Jurkat, Clone E6-1 (cell line): Measurements from ENCODE around the gene RAI1.

Experiments
- DNase-seq: peaks from one replicate; pipeline ENCODE4 v3.0.0-alpha.2; 2011; ENCODE audit warnings: low read depth, low spot score
- H3K4me3 ChIP-seq: 2 replicates; pipeline ENCODE4 v1.5.1; 2011; ENCODE audit warnings: mild to moderate bottlenecking, low read length, control low read depth, moderate library complexity

Gene RAI1

DNA sequence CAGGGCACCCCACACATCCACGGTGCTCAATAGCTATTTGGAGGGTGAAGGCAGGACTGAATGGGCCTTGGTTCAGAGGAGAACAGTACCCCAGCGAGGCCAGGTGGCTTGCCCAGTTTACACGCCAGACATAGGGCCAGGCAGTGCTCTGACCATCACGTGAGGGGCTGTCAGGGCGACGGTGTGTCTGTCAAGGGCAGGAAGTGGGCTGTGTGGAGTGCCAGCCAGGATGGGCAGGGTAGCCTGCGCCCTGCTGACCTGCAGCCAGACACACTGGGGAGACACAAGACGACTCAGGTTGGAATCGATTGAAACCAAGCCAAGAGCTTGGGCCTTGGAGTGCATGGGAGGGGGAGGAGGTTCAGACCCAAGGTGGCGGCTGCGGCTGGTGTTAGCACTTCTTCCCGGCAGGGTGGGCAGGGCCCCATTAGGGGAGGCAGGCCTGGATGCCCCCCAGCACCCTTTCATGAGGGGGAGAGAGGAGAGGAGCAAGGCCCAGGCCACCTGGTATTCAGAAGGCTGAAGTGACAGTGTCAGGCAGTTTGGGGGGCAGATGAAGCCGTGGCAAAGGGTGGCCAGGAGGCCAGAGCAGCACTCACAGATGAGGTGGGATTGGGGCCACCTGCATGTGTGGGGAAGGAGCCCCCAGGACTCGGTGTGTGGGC, 87.3 kb downstream of the RAI1 start:
- DNase-seq = no peak
- H3K4me3 ChIP-seq = no peak overlapping the region

DNA sequence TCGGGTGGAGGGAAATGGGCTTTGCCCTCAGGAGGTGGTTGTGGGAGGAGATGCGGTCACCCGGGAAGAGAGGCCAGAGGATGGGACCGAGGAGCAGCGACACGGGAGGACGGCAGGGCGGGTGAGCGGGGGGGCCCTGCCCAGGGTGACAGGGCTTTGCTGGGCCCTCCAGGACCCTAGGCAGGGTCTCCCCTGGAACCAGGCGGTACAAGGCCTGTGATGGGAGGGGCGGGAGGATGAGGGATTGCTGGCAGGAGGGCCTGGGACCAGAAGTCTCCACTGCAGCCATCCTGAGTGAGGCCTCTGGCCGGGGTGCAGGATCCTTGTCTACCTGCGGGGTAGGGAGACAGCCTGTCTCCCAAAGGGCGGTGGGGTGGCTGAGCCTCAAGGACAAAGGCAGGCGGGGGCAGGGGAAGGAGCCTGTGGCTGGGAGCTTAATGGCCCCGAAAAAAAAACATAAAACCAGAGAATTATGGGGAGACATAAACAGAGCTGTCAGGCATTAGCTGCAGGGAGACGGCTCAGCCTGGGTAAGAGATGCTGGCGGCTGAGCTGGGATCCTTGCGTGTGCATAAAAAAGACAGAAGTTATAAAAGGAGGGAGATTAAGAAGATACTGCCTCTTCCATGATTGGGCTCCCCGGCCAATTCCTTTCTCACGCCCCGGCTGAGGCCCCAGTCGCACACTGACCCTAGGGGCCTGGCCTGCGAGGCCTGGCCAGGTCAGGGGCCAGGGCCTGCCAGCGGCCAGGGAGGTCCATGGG, 88.8 kb downstream of the RAI1 start:
- DNase-seq = no peak
- no peak overlapping the region for H3K4me3 ChIP-seq

GRCh38 chr17:17770632-17771044, 89.4 kb downstream of the RAI1 start:
- no peak overlapping the region for H3K4me3 ChIP-seq
- no peak for DNase-seq

GRCh38 chr17:17771498-17772201, 90.4 kb downstream of the RAI1 start:
- no peak for DNase-seq
- H3K4me3 ChIP-seq = no peak overlapping the region

DNA sequence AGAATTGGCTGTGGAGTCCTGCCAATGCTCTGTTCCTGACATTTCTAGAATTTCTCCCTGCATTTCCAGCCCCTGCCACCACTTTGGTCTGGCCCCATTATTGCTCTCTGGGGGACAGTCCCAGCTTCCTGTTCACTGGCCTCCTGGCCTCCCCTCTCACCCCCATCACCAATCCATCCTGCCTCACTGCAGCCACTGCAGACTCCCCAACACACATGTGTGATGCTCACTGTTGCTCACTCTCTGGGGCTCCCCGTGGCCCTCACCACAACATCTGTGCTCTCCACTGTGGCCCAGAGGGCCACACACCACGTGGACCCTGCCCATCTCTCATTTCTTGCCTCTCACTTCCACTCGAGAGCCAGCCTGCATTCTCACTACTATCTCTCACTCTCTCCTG, 91.0 kb downstream of the RAI1 start:
- no peak for DNase-seq
- no peak overlapping the region for H3K4me3 ChIP-seq

DNA sequence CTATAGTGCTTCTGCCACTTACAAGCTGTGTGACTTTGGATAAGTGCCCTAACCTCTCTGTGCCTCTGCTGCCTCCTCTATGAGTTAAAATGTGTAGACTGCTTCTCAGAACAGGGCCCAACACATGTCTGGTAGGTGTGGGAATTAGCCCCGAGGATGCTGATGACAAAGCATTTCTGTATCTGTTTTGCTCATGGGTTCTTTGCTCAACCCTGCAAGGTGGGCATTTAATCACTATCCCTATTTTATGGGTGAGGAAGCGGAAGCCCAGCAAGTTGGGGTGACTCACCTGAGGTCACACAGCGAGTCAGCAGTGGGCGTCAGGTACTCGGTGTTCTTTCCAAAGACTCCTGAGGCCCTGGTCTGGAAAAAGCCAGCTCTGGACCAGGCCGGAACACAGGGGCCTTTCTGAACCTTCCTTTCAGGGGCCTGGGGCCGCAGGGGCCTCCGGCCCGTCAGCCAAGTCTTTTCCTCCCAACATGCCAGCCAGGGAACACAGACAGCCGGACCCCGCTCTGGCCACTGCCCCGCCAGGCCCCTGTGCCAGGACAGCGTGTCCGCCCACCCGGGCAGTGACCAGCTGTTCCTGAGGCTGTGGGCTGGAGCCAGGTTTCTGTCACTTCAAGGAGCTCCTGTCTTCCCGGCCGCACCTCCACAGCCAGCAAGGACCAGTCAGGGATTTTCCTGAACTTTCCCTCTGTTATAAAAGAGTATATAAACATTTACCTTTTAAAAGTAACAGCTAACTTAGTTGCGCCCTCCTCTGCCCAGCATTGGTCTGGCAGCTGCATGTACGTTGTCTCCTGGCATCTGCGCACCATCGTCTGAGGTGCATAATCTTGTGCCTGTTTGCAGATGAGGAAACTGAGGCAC, 93.0 kb downstream of the RAI1 start:
- no peak overlapping the region for H3K4me3 ChIP-seq
- DNase-seq = no peak

DNA sequence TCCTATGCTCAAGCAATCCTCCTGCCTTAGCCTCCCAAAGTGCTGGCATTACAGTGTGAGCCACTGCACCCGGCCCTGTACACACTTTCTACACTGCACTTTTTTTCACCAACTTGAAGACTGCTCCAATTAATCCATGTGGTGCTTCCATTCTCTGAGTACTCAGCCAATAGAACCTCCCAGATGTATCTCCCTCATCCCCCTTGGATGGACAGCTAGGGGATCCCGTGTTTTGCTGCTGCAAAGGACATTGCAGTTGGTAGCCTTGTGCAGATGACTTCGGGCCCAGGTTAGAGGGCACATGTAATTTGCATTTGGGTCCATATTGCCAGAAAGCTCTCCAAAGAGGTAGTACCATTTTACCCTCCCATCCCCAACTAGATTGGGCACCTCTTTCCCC, 95.6 kb downstream of the RAI1 start:
- no peak for DNase-seq
- H3K4me3 ChIP-seq = no peak overlapping the region

- no peak overlapping the region for H3K4me3 ChIP-seq
- DNase-seq = no peak
Measured at GRCh38 chr17:17778308-17779014, 97.2 kb downstream of the RAI1 start.

DNA sequence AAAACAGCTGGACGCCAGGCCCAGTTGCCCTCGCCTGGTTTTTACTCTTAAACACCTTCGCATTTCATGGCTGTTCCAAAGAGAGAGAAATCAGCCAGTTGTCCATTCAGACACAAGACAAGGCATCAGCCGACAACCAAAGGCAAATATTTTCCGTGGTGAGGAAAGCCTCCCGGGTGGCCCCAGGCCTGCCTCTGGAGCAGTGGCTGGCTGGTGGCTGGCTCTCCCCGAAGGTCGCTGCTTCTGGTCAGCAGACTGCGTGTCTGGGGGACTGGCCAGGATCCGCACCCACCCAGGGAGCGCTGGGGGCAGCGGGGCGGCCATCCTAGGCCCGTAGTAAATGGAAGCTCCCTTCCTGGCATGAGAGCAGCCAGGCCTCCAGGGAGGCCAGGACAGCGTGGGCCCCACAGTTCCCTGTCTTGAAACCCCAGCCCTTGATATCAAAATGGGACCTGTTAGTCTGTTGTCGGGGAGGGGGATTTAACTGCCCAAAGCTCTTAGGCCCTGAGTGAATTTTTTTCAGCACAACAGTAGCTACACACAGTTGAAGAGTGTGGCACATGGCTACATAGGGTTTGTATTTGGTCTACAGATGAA, 97.9 kb downstream of the RAI1 start:
- DNase-seq = no peak
- no peak overlapping the region for H3K4me3 ChIP-seq

- no peak overlapping the region for H3K4me3 ChIP-seq
- no peak for DNase-seq
Measured at GRCh38 chr17:17780922-17781590, 99.8 kb downstream of the RAI1 start.

GRCh38 chr17:17781591-17782496, 100.6 kb downstream of the RAI1 start:
- H3K4me3 ChIP-seq = peak overlapping the region; percentile 51
- no peak for DNase-seq

GRCh38 chr17:17782523-17783115, 101.4 kb downstream of the RAI1 start:
- peak overlapping the region; percentile 51 for H3K4me3 ChIP-seq
- DNase-seq = no peak

GRCh38 chr17:17783116-17783824, 102.0 kb downstream of the RAI1 start:
- H3K4me3 ChIP-seq = peak overlapping the region; percentile 51
- no peak for DNase-seq

DNA sequence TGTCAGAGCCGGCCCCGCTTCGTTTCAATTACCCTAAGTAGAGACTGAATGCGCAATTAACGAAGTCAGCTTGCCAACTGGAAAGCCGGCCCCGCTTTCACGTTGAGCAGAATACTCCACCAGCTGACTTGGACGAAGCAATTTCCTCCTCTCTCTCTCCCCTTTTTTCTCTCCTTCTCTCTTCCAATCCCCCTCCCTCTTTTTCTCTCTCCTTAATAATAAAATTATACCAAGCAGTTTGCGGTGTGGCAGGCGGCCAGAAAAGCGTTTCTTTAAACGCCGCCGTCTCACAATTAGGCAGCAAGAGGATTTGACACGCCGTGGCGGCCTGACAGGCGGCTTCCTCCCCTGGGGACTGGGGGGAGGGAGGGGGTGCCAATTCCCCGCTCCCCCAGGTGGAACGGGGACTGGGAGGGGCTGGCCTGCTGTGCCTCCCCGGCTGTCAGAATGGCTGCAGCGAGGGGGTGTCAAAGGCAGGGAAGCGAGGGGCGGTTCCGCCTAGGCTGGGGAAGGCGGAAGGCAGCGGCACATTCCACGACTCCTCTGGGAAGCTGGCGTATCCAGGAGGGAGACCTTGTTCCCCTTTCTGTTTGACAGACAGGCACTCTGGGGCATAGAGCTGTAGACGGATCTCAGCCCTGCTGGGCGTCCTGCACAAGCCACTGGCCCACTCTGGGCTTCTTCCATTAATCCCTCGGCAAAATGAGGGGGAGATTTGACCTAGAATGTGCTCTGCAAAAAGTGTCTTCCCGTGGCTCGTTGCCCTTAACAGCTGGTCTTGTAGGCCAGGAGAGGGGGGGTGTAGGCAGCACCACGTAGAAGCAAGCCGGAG, 102.8 kb downstream of the RAI1 start:
- DNase-seq = no peak
- H3K4me3 ChIP-seq = no peak overlapping the region

DNA sequence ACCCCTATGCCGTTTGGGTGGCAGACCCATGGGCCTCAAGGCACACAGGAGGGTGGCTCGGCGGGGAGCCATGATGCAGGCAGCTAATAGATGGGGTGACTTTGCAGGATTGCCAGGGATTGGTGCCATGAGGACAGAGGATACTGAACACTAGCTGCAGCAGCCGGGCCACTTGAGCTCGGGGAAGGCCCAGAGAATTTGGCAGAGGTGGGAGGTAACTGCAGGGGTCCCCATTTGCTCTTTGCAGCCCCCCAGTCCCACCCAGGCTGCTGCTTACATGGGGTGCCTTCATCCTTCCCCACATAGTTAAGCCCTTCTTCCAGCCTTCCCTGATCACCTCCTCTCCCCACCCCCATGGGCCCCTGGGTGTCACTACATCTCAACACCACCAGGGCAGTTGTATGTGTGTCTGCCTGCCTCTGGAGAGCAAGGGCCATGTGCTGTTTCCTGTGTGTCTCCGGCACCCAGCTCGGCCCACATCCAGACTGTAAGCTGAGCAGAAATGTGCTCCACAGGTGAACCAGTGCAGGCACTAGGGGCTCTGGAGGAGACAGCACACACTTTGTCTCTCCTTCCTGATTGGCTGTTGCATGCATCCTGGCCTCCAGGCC, 103.5 kb downstream of the RAI1 start:
- H3K4me3 ChIP-seq = no peak overlapping the region
- DNase-seq = peak; percentile 48
